Retinal pigment epithelial cell (primary cell): ENCODE measurements around the gene DCN.

Experiments used
- DNase-seq: peaks from one replicate; pipeline ENCODE4 v3.0.0-alpha.2; 2010; ENCODE audit warnings: low read depth
- H3K4me3 ChIP-seq: 2 replicates; pipeline ENCODE4 v1.5.1; 2011; ENCODE audit warnings: mild to moderate bottlenecking, low read length, control low read depth, moderate library complexity
- CTCF ChIP-seq: conservative IDR thresholded peaks from 2 replicates; pipeline ENCODE4 v1.5.1; 2011; ENCODE audit warnings: low read depth, low read length, control low read depth, inconsistent platforms

The DCN gene

GRCh38 chr12:91113621-91114020 lies 69.0 kb downstream of the DCN start:
- no peak for DNase-seq
- H3K4me3 ChIP-seq, result no peak overlapping the region
- no peak for TF ChIP-seq CTCF

DNA sequence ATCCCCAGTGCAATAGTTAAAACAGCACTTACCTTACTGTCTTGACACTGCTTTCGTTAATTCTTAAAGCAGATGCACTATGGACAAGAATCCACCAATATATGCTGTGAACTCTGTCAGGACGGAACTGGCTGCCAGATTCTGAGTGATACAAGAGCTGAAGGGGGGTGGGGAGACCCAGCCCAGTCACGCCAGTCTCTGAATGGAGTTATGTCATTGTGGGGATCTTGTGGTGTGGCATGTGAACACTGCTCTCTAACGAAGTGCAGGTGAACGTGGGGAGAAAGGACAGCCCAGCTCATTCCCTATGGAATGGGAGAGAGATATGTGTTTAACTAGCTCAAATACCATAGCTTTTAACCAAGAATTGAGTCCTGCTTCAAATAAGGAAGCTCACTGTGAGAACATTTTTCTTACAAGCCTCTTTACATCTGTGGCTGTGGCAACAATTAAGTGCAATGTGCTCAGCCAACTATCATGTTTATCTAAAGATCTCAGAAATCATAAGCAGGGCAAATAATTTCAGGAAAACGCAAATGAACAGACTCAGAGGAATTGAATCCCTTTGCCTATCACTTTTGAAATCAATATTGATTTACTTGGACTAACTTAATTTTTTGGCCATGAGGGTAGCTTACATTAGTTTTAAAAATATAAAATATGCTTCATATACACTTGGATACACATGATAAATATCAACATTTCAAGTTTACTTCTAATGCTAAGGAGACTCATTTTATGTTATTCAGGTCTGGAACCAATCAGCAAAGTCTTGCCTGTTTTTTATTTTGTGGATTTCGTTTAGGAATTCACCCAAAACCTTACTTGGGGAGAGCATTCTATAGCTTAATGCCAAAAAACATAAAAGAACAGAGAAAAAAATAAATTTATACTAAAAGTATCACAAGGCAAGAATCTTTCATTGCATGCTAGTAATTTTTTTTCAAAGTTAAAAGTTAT lies 71.0 kb downstream of the DCN start, which contains the start of gene LUM:
TSS of gene LUM (minus strand) at position 129 of the 960 bp plus-strand sequence. CDS start 2,515 bp downstream, outside the sequence.
- H3K4me3 ChIP-seq, result peak within 1 kb of the TSS; percentile 0
- TF ChIP-seq CTCF, result no peak
- peak; percentile 34 for DNase-seq

- H3K4me3 ChIP-seq, result no peak overlapping the region
- DNase-seq, result no peak
- no peak for TF ChIP-seq CTCF
Observed at GRCh38 chr12:91110311-91110924, 72.2 kb downstream of the DCN start.

DNA sequence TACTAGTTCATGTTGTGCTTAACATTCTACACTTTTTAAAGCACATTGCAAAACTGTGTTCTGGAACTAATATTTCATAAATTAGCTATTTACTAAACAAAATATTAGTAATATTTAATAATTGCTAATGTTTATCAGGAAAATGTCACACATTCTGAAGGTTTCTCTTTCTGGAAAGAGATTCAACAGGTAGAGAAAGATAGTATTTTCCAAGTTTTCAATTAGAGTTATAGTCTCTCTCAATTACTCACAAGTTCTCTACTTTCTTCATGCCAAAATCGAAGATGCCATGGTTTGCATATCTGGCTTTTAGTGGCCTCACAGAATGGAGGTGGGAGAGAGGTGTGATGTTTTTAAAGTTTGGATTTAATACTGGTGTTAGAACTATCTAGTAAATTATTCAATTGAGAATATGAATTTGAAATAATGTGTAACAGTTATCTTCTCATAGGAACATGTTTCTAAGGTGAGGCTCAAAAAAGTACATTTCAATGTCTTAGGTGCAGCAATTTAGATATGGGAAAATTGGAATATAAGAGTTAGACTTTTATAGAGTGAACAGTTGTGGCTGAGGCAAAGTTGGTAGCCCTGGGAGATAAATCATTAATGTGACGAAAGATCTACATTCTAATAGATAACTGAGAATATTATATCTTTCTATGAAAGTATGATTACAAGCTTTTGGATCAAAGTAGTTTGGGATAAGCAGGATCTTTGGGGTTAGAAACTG lies 72.9 kb downstream of the DCN start:
- TF ChIP-seq CTCF, result no peak
- no peak for DNase-seq
- no peak overlapping the region for H3K4me3 ChIP-seq

- no peak for DNase-seq
- H3K4me3 ChIP-seq, result no peak overlapping the region
- TF ChIP-seq CTCF, result peak; percentile 77
Observed at GRCh38 chr12:91109148-91109564, 73.5 kb downstream of the DCN start.

- no peak for DNase-seq
- H3K4me3 ChIP-seq, result no peak overlapping the region
- no peak for TF ChIP-seq CTCF
Observed at GRCh38 chr12:91108196-91108755, 74.3 kb downstream of the DCN start.
